Endothelial cell (in vitro differentiated cells): ENCODE measurements around the gene STAT2. TPM values are rescaled to one million over a fixed set of nuclear protein-coding genes. Genes with fewer than 3 reads are reported as not detected.
A peak's percentile ranks its signal among the peaks of the same experiment; 100 is the strongest.
"Not testable (repeated sequence)": the region's sequence is repeated elsewhere in the genome, so short reads cannot be mapped to it uniquely, and the experiment has no call there.

Source experiments
- DNase-seq: peaks from one replicate; pipeline ENCODE4 v3.0.0; 2021; ENCODE audit warnings: low spot score
- H3K27ac Mint-ChIP-seq: one replicate; pipeline ENCODE4 v1.8.0; 2021; ENCODE audit warnings: mixed read lengths, inconsistent platforms; ENCODE audit not compliant: unreplicated experiment
- H3K27me3 Mint-ChIP-seq: one replicate; pipeline ENCODE4 v1.8.0; 2021; ENCODE audit warnings: mild to moderate bottlenecking, moderate library complexity, mixed read lengths, inconsistent platforms; ENCODE audit not compliant: unreplicated experiment
- H3K36me3 Mint-ChIP-seq: one replicate; pipeline ENCODE4 v1.8.0; 2021; ENCODE audit warnings: mild to moderate bottlenecking, low read depth, mixed read lengths, inconsistent platforms; ENCODE audit not compliant: unreplicated experiment
- H3K4me1 Mint-ChIP-seq: one replicate; pipeline ENCODE4 v1.8.0; 2021; ENCODE audit warnings: mild to moderate bottlenecking, mixed read lengths, inconsistent platforms; ENCODE audit not compliant: unreplicated experiment
- H3K4me3 Mint-ChIP-seq: one replicate; pipeline ENCODE4 v1.8.0; 2021; ENCODE audit warnings: mild to moderate bottlenecking, mixed read lengths, inconsistent platforms; ENCODE audit not compliant: unreplicated experiment
- H3K9me3 Mint-ChIP-seq: one replicate; pipeline ENCODE4 v1.8.0; 2021; ENCODE audit warnings: mixed read lengths, inconsistent platforms; ENCODE audit not compliant: unreplicated experiment
- CTCF ChIP-seq: fragments of 200-600 bp; sonication (generic); IDR thresholded peaks from one replicate; pipeline ENCODE4 v1.5.0; 2021; ENCODE audit warnings: antibody characterized with exemption; ENCODE audit not compliant: unreplicated experiment
- total RNA-seq: library from RNA; stranded (reverse); fragmentation: NEBNext Ultra II Directional; extraction: Animal tissue kit (Norgen Biotek cat#: 25700); gene quantifications from one replicate; pipeline ENCODE4 v1.2.1, GENCODE V29; 2021; ENCODE audit not compliant: unreplicated experiment

The STAT2 gene
- total RNA-seq, 1 donor from 2014 or later = 97.3 TPM

GRCh38 chr12:56337753-56338251 is 22.1 kb downstream of the STAT2 start:
- Mint-ChIP-seq H3K27ac (no peak overlapping the region), H3K9me3 (no peaks in the 10 kb centered on the region), H3K4me3 (no peak overlapping the region), H3K36me3 (peaks cover 3% of the 10 kb centered on the region), H3K27me3 (peaks cover 12% of the 10 kb centered on the region), H3K4me1 (peaks cover 30% of the 10 kb centered on the region)
- TF ChIP-seq CTCF = no peak
- DNase-seq = no peak

GRCh38 chr12:56336361-56337167 is 23.3 kb downstream of the STAT2 start:
- H3K4me1 Mint-ChIP-seq = peaks cover 34% of the 10 kb centered on the region
- H3K4me3 Mint-ChIP-seq = no peak overlapping the region
- no peaks in the 10 kb centered on the region for H3K9me3 Mint-ChIP-seq
- H3K36me3 Mint-ChIP-seq = no peaks in the 10 kb centered on the region
- DNase-seq = no peak
- TF ChIP-seq CTCF = no peak
- peaks cover 12% of the 10 kb centered on the region for H3K27me3 Mint-ChIP-seq
- no peak overlapping the region for H3K27ac Mint-ChIP-seq

- Mint-ChIP-seq H3K27me3 (peaks cover 12% of the 10 kb centered on the region), H3K4me1 (peaks cover 34% of the 10 kb centered on the region)
- not testable (repeated sequence) for H3K4me3 Mint-ChIP-seq, H3K36me3 Mint-ChIP-seq, H3K27ac Mint-ChIP-seq, H3K9me3 Mint-ChIP-seq, DNase-seq
Measured at GRCh38 chr12:56335527-56335926, 24.4 kb downstream of the STAT2 start.

GRCh38 chr12:56334490-56334793 is 25.5 kb downstream of the STAT2 start:
- peaks cover 33% of the 10 kb centered on the region for H3K4me1 Mint-ChIP-seq
- peak overlapping the region; percentile 93 for H3K4me3 Mint-ChIP-seq
- no peaks in the 10 kb centered on the region for H3K9me3 Mint-ChIP-seq
- DNase-seq = peak; percentile 9
- peaks cover 14% of the 10 kb centered on the region for H3K27me3 Mint-ChIP-seq
- TF ChIP-seq CTCF = no peak
- H3K27ac Mint-ChIP-seq = peak overlapping the region; percentile 99
- H3K36me3 Mint-ChIP-seq = no peaks in the 10 kb centered on the region

DNA sequence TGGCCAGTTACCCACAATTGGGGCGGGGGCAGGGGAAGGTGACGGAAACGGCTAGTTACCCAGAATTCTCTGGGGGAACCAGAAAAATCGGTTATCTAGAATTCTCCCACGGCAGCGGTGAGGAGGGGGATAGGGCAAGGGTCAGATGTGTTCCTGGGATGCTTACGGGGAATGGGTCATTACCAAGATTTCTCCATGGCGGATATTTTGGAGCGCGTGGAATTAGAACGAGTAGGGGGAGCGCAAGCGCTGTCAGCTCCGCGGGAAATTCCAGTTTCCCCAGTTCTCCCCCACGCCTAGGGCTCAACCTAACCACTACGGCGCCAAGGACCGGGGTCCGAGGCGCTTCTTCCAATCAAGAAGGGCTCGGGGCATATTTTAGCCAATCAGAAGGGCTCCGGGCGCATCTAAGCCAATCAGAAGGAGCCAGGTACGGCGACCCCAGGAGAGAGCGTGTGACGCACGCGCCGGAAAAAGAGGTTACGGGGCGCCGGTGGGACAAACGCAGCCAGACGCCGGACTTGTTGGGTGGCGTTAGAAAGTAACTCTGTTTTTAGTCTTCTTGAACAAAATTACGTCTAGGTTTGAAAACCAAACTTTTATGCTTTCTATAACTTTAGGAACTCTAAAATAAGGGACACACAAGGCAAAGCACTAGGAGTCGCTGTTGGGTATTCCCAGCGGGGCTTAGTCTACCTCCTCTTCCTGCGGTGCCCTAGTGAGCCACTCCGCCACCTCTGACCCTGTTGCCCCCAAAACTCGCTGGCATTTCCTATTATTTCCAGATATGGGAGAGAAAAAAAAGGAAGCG is 26.0 kb downstream of the STAT2 start, which contains the start of gene PAN2:
PAN2 (minus strand) TSS at position 322 of the 811 bp plus-strand sequence. CDS start 906 bp downstream, outside the sequence.
- Mint-ChIP-seq H3K27ac (peak within 1 kb of the TSS; percentile 99), H3K36me3 (no peaks in the 10 kb centered on the region), H3K4me1 (peaks cover 28% of the 10 kb centered on the region)

More for the DNA sequence above, 26.0 kb downstream of the STAT2 start, which contains the start of gene PAN2:
- TF ChIP-seq CTCF = peak; percentile 62
- H3K27me3 Mint-ChIP-seq = peaks cover 10% of the 10 kb centered on the region
- peak; percentile 84 for DNase-seq
- peak within 1 kb of the TSS; percentile 93 for H3K4me3 Mint-ChIP-seq
- no peaks in the 10 kb centered on the region for H3K9me3 Mint-ChIP-seq
